ENCODE data around the gene ATP2B1. TPM values are rescaled to one million over a fixed set of nuclear protein-coding genes. Genes with fewer than 3 reads are reported as not detected.

Gene ATP2B1
- polyA plus RNA-seq, 3 donors: 3.7 to 13.3 (median 5.6) TPM

- H3K27ac ChIP-seq (ENCODE audit: low read depth, low read length): no peak overlapping the region
- WGBS, 3 donors: 93 to 96% (median 93%) methylated on average over 5 of the region's 5 CpGs
Measured at GRCh38 chr12:89636052-89636775, 72.4 kb downstream of the ATP2B1 start.

GRCh38 chr12:89634508-89634907 lies 74.1 kb downstream of the ATP2B1 start:
- 90 to 98% (median 97%) methylated on average over 3 of the region's 3 CpGs for WGBS, 3 donors
- H3K27ac ChIP-seq (ENCODE audit: low read depth, low read length): no peak overlapping the region

GRCh38 chr12:89632778-89633177 lies 75.9 kb downstream of the ATP2B1 start:
- WGBS, 3 donors: 60 to 99% (median 91%) methylated on average over 1 of the region's 1 CpG
- no peak overlapping the region for H3K27ac ChIP-seq (ENCODE audit: low read depth, low read length)

GRCh38 chr12:89622115-89622514 lies 86.5 kb downstream of the ATP2B1 start:
- H3K27ac ChIP-seq (ENCODE audit: low read depth, low read length): no peak overlapping the region

GRCh38 chr12:89621521-89621920 lies 87.1 kb downstream of the ATP2B1 start:
- H3K27ac ChIP-seq (ENCODE audit: low read depth, low read length): no peak overlapping the region
- WGBS, 3 donors: 49 to 69% (median 54%) methylated on average over 1 of the region's 1 CpG

- 95 to 98% (median 97%) methylated on average over 2 of the region's 2 CpGs for WGBS, 3 donors
- no peak overlapping the region for H3K27ac ChIP-seq (ENCODE audit: low read depth, low read length)
Measured at GRCh38 chr12:89619764-89620163, 88.9 kb downstream of the ATP2B1 start.

- no peak overlapping the region for H3K27ac ChIP-seq (ENCODE audit: low read depth, low read length)
- WGBS, 3 donors: 39 to 71% (median 45%) methylated on average over 2 of the region's 2 CpGs
Measured at GRCh38 chr12:89618113-89618862, 90.3 kb downstream of the ATP2B1 start.

- WGBS, 3 donors: 76 to 87% (median 80%) methylated on average over 3 of the region's 3 CpGs
- H3K27ac ChIP-seq (ENCODE audit: low read depth, low read length): no peak overlapping the region
Measured at GRCh38 chr12:89610366-89610765, 98.3 kb downstream of the ATP2B1 start.

GRCh38 chr12:89603678-89604077 lies 105.0 kb downstream of the ATP2B1 start:
- H3K27ac ChIP-seq (ENCODE audit: low read depth, low read length): no peak overlapping the region
- 96 to 98% (median 98%) methylated on average over 5 of the region's 5 CpGs for WGBS, 3 donors

- H3K27ac ChIP-seq (ENCODE audit: low read depth, low read length): no peak overlapping the region
- 93 to 98% (median 97%) methylated on average over 1 of the region's 1 CpG for WGBS, 3 donors
Measured at GRCh38 chr12:89597770-89598169, 110.9 kb downstream of the ATP2B1 start.

- 72 to 88% (median 84%) methylated on average over 4 of the region's 4 CpGs for whole genome bisulfite sequencing, 3 donors
- no peak overlapping the region for H3K27ac ChIP-seq (ENCODE audit: low read depth, low read length)
Measured at GRCh38 chr12:89597210-89597609, 111.4 kb downstream of the ATP2B1 start.

- 91 to 97% (median 92%) methylated on average over 5 of the region's 5 CpGs for WGBS, 3 donors
- no peak overlapping the region for H3K27ac ChIP-seq (ENCODE audit: low read depth, low read length)
Measured at GRCh38 chr12:89593873-89594272, 114.8 kb downstream of the ATP2B1 start.

GRCh38 chr12:89593233-89593632 lies 115.4 kb downstream of the ATP2B1 start:
- WGBS, 3 donors: 85 to 90% (median 87%) methylated on average over 4 of the region's 4 CpGs
- no peak overlapping the region for H3K27ac ChIP-seq (ENCODE audit: low read depth, low read length)

- no peak overlapping the region for H3K27ac ChIP-seq (ENCODE audit: low read depth, low read length)
Measured at GRCh38 chr12:89589753-89590152, 118.9 kb downstream of the ATP2B1 start.

GRCh38 chr12:89578499-89578898 lies 130.1 kb downstream of the ATP2B1 start:
- 89 to 97% (median 95%) methylated on average over 2 of the region's 2 CpGs for WGBS, 3 donors
- no peak overlapping the region for H3K27ac ChIP-seq (ENCODE audit: low read depth, low read length)

GRCh38 chr12:89576572-89577220 lies 131.9 kb downstream of the ATP2B1 start:
- H3K27ac ChIP-seq (ENCODE audit: low read depth, low read length): no peak overlapping the region
- 90 to 100% (median 98%) methylated on average over 1 of the region's 1 CpG for WGBS, 3 donors

- 58 to 87% (median 84%) methylated on average over 1 of the region's 1 CpG for WGBS, 3 donors
- H3K27ac ChIP-seq (ENCODE audit: low read depth, low read length): no peak overlapping the region
Measured at GRCh38 chr12:89575374-89575773, 133.3 kb downstream of the ATP2B1 start.

- 16 to 54% (median 23%) methylated on average over 2 of the region's 2 CpGs for WGBS, 3 donors
- H3K27ac ChIP-seq (ENCODE audit: low read depth, low read length): no peak overlapping the region
Measured at GRCh38 chr12:89574736-89575208, 133.9 kb downstream of the ATP2B1 start.

GRCh38 chr12:89573051-89573810 lies 135.4 kb downstream of the ATP2B1 start:
- WGBS, 3 donors: 72 to 88% (median 80%) methylated on average over 5 of the region's 5 CpGs
- H3K27ac ChIP-seq (ENCODE audit: low read depth, low read length): no peak overlapping the region
